K562 (cell line): ENCODE results near the gene ZNF165. TPM values are rescaled to one million over a fixed set of nuclear protein-coding genes. Genes with fewer than 3 reads are reported as not detected.

Source experiments
- ATF6 ChIP-seq: sonication (generic); formaldehyde crosslinking; IDR thresholded peaks from 2 replicates; pipeline ENCODE4 v1.4.0; 2020; ENCODE audit warnings: mild to moderate bottlenecking, missing genetic modification reagents
- BRCA1 ChIP-seq, 2 experiments: fragments of 450-650 bp in 1 of 2; sonication (generic) in 1 of 2; formaldehyde crosslinking in 1 of 2; IDR thresholded peaks; 2 replicates each; pipeline versions ENCODE4 v1.5.0 to v1.6.1; 2017 to 2020; ENCODE audit warnings: mild to moderate bottlenecking in 1 of 2, missing genetic modification reagents in 1 of 2
- BRF2 ChIP-seq: IDR thresholded peaks from 3 replicates; pipeline ENCODE4 v1.6.1; 2011; ENCODE audit warnings: borderline replicate concordance, mild to moderate bottlenecking; ENCODE audit not compliant: insufficient read length, insufficient read depth
- COPS2 ChIP-seq: fragments of 450-650 bp; conservative IDR thresholded peaks from 2 replicates; pipeline ENCODE4 v1.6.1; 2016; ENCODE audit warnings: mild to moderate bottlenecking, moderate library complexity
- FIP1L1 ChIP-seq: fragments of 200-400 bp; formaldehyde crosslinking; IDR thresholded peaks from 2 replicates; pipeline ENCODE4 v1.6.1; 2018; ENCODE audit warnings: mild to moderate bottlenecking, low read depth, low read length; ENCODE audit not compliant: poor library complexity, severe bottlenecking
- HNRNPH1 ChIP-seq: fragments of 200-400 bp; formaldehyde crosslinking; optimal IDR thresholded peaks from 2 replicates; pipeline ENCODE3; 2017; ENCODE audit warnings: low read depth, mild to moderate bottlenecking, low read length, moderate library complexity
- MLX ChIP-seq, 2 experiments: fragments of 450-650 bp in 1 of 2; sonication (generic) in 1 of 2; formaldehyde crosslinking; conservative IDR thresholded peaks; 2 replicates each; pipeline versions ENCODE4 v1.4.0 to v1.8.1; 2020 to 2022; ENCODE audit warnings: mild to moderate bottlenecking in 1 of 2, missing genetic modification reagents in 1 of 2
- PRPF4 ChIP-seq: fragments of 200-400 bp; formaldehyde crosslinking; IDR thresholded peaks from one replicate; pipeline ENCODE4 v1.6.1; 2017; ENCODE audit warnings: low read length, low read depth, mild to moderate bottlenecking; ENCODE audit not compliant: insufficient read depth, poor library complexity, severe bottlenecking
- SREBF2 ChIP-seq: sonication (generic); formaldehyde crosslinking; IDR thresholded peaks from 2 replicates; pipeline ENCODE4 v1.4.0; 2020; ENCODE audit warnings: mild to moderate bottlenecking, missing genetic modification reagents
- SRSF1 ChIP-seq: fragments of 200-400 bp; formaldehyde crosslinking; IDR thresholded peaks from 2 replicates; pipeline ENCODE4 v1.6.1; 2017; ENCODE audit warnings: mild to moderate bottlenecking, low read depth, low read length, moderate library complexity
- TFE3 ChIP-seq: fragments of 450-650 bp; formaldehyde crosslinking; IDR thresholded peaks from 2 replicates; pipeline ENCODE4 v1.4.0; 2020; ENCODE audit warnings: mild to moderate bottlenecking, mixed read lengths
- polyA plus RNA-seq, 8 experiments: library from polyadenylated mRNA; depleted of rRNA in 4 of 8; stranded (reverse) in 5 of 8; unstranded in 3 of 8; fragments of >200 nt; fragmentation: Nextera tagmentation in 2 of 8; fragmentation: Illumina TruSeq in 1 of 8; extraction: Ambion mirVana in 2 of 8; extraction: Trizol in 1 of 8; gene quantifications; 2 replicates each; pipeline versions ENCODE4 v1.2.1 to v1.2.3, GENCODE V29; 2011 to 2014; ENCODE audit warnings: inconsistent platforms in 1 of 8, missing spikeins in 1 of 8
- total RNA-seq, 7 experiments: library from RNA; depleted of rRNA in 6 of 7; stranded (reverse); fragments of >200 nt in 6 of 7; fragmentation: Illumina TruSeq in 2 of 7; extraction: Trizol in 2 of 7; gene quantifications; 2 replicates each; pipeline versions ENCODE4 v1.2.1 to v1.2.3, GENCODE V29; 2011 to 2021; ENCODE audit warnings: low replicate concordance in 1 of 7
- TF ChIP-seq, protein P1 (sequence below): IDR thresholded peaks from 3 replicates; pipeline ENCODE4 v1.6.1; 2011; ENCODE audit warnings: borderline replicate concordance, mild to moderate bottlenecking, moderate library complexity; ENCODE audit not compliant: insufficient read length; ENCODE audit errors: extremely low read depth
- TF ChIP-seq, protein P2 (sequence below): fragments of 450-650 bp; IDR thresholded peaks from 2 replicates; pipeline ENCODE4 v1.6.1; 2016; ENCODE audit warnings: borderline replicate concordance

The ZNF165 gene
- total and polyA plus RNA-seq, 9 of the 15 experiments (the other 6 are each of a cell fraction or from before 2014, with no cell fraction given) = 0.82 to 3.6 (median 1.2) TPM

GRCh38 chr6:28080631-28081485, 490 bp downstream of the ZNF165 start (continued):
- TF ChIP-seq, protein P1, sequence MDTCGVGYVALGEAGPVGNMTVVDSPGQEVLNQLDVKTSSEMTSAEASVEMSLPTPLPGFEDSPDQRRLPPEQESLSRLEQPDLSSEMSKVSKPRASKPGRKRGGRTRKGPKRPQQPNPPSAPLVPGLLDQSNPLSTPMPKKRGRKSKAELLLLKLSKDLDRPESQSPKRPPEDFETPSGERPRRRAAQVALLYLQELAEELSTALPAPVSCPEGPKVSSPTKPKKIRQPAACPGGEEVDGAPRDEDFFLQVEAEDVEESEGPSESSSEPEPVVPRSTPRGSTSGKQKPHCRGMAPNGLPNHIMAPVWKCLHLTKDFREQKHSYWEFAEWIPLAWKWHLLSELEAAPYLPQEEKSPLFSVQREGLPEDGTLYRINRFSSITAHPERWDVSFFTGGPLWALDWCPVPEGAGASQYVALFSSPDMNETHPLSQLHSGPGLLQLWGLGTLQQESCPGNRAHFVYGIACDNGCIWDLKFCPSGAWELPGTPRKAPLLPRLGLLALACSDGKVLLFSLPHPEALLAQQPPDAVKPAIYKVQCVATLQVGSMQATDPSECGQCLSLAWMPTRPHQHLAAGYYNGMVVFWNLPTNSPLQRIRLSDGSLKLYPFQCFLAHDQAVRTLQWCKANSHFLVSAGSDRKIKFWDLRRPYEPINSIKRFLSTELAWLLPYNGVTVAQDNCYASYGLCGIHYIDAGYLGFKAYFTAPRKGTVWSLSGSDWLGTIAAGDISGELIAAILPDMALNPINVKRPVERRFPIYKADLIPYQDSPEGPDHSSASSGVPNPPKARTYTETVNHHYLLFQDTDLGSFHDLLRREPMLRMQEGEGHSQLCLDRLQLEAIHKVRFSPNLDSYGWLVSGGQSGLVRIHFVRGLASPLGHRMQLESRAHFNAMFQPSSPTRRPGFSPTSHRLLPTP = peak; percentile 3
- peak; percentile 55; the same call in 1 of the 2 replicates for TF ChIP-seq ATF6 (CRISPR knock-in tag)
- TF ChIP-seq MLX (CRISPR knock-in tag; conservative IDR thresholded peaks at IDR 0.05) = 0 out of 4 replicates have a peak, but pooled peaks of 1 of the 2 experiments have one; percentile 6
- TF ChIP-seq COPS2 = no peak
- TF ChIP-seq FIP1L1 = no peak
- TF ChIP-seq BRF2 = no peak
- peak; percentile 37 for TF ChIP-seq TFE3 (CRISPR knock-in tag)
- no peak for TF ChIP-seq PRPF4
- no peak for TF ChIP-seq SREBF2 (CRISPR knock-in tag)
- TF ChIP-seq HNRNPH1 = no peak
- TF ChIP-seq, protein P2, sequence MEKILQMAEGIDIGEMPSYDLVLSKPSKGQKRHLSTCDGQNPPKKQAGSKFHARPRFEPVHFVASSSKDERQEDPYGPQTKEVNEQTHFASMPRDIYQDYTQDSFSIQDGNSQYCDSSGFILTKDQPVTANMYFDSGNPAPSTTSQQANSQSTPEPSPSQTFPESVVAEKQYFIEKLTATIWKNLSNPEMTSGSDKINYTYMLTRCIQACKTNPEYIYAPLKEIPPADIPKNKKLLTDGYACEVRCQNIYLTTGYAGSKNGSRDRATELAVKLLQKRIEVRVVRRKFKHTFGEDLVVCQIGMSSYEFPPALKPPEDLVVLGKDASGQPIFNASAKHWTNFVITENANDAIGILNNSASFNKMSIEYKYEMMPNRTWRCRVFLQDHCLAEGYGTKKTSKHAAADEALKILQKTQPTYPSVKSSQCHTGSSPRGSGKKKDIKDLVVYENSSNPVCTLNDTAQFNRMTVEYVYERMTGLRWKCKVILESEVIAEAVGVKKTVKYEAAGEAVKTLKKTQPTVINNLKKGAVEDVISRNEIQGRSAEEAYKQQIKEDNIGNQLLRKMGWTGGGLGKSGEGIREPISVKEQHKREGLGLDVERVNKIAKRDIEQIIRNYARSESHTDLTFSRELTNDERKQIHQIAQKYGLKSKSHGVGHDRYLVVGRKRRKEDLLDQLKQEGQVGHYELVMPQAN = peak; percentile 99
- TF ChIP-seq BRCA1 (IDR thresholded peaks at IDR 0.05) = no peak
- TF ChIP-seq BRCA1 (CRISPR knock-in tag; IDR thresholded peaks at IDR 0.05) = no peak
- no peak for TF ChIP-seq SRSF1
